Lower leg skin (tissue), 4 donors: ENCODE data around the gene CENPX. TPM values are rescaled to one million over a fixed set of nuclear protein-coding genes. Genes with fewer than 3 reads are reported as not detected.

Experiments used
- DNase-seq, 2 donors: peaks; one replicate each; pipeline ENCODE4 v3.0.0-alpha.2; 2019; ENCODE audit warnings: low spot score in 2 of 2
- H3K4me3 ChIP-seq: fragments of 200-600 bp; sonication (generic); 2 replicates; pipeline ENCODE4 v1.5.1; 2017; ENCODE audit warnings: mild to moderate bottlenecking, low read depth; ENCODE audit not compliant: poor library complexity, severe bottlenecking
- CTCF ChIP-seq, 3 donors: fragments of 450-650 bp; IDR thresholded peaks; one replicate each; pipeline ENCODE4 v1.5.1; 2016; ENCODE audit warnings: antibody characterized with exemption in 3 of 3, mild to moderate bottlenecking in 3 of 3, moderate library complexity in 2 of 3
- POLR2A ChIP-seq, 2 donors: fragments of 450-650 bp; IDR thresholded peaks; one replicate each; pipeline ENCODE4 v1.6.1; 2016 to 2017; ENCODE audit warnings: antibody characterized with exemption in 2 of 2, mild to moderate bottlenecking in 1 of 2, moderate library complexity in 1 of 2
- WGBS, 2 donors: methylation state at CpG; one replicate each; pipeline ENCODE4 v1.1.5; 2018; 5-methylcytosine and 5-hydroxymethylcytosine counted together
- intact Hi-C: fragments of 100-400 bp; cut with DNase I; formaldehyde crosslinking; loops from one replicate; pipeline ENCODE4 v1.15.0; 2023; ENCODE audit warnings: low total_unique reads
- total RNA-seq, 4 donors: library from RNA; depleted of rRNA; stranded (reverse); fragments of >200 nt; gene quantifications; one replicate each; pipeline ENCODE4 v1.1.0, GENCODE V29; 2016

CENPX gene
- total RNA-seq, 4 donors from 2014 or later: 64.8 to 79.7 (median 71.2) TPM

DNA sequence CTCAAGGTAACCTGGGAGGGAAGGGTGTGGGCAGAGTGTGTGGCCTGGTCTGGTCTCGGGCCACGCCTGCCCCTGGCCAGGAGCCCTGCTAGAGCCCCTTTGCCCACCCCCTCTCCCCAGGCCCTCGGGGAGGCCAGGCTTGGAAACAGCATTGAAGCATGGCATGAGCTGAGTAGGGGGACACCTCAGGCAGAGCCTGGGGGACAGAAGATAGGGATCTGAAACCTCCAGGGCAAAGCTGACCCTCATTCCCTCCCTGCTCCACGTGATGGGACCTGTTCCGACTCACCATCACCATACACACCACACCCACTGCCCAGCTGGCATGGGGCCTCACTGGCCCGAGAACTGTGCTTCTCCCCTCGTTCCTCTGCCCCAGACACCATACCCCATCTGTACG lies 26.4 kb upstream of the CENPX start:
- no peak for TF ChIP-seq CTCF (IDR thresholded peaks at IDR 0.05)
- TF ChIP-seq POLR2A (IDR thresholded peaks at IDR 0.05): no peak
- WGBS, 2 donors: 83 to 84% methylated on average over 8 of the region's 8 CpGs
- DNase-seq: no peak
- intact Hi-C loops: no loop called here
- no peak overlapping the region for H3K4me3 ChIP-seq

DNA sequence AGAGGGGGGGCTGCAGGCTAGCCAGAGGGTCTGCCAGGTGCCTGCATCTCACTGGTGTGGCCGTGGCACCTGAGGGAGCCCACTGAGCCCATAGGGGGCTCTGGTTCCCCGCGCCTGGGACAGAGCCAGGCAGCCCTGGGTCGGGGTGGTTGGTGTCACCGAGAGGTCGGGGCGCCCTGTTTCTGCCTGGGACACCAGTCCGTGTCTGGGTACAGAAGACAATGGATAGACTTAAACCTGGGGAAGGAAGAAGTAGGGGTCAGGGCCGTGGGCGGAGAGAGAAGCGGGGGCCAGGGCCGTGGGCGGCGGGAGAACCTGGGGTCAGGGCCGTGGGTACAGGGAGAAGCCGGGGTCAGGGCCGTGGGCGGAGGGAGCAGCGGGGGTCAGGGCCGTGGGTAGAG lies 25.9 kb upstream of the CENPX start:
- no peak for TF ChIP-seq CTCF (IDR thresholded peaks at IDR 0.05)
- TF ChIP-seq POLR2A (IDR thresholded peaks at IDR 0.05): no peak
- no peak overlapping the region for H3K4me3 ChIP-seq
- intact Hi-C loops: no loop called here
- DNase-seq: no peak
- 91 to 92% methylated on average over 20 of the region's 20 CpGs for WGBS, 2 donors

- TF ChIP-seq CTCF (IDR thresholded peaks at IDR 0.05): no peak
- no peak for TF ChIP-seq POLR2A (IDR thresholded peaks at IDR 0.05)
- 89 to 90% methylated on average over 14 to 23 of the region's 25 CpGs for WGBS, 2 donors
- DNase-seq: no peak
- H3K4me3 ChIP-seq: no peak overlapping the region
- intact Hi-C loops: no loop called here
Observed at GRCh38 chr17:82047914-82048570, 25.4 kb upstream of the CENPX start.

GRCh38 chr17:82047379-82047778 lies 24.7 kb upstream of the CENPX start:
- H3K4me3 ChIP-seq: no peak overlapping the region
- intact Hi-C loops: no loop called here
- WGBS, 2 donors: 81 to 93% methylated on average over 24 of the region's 24 CpGs
- no peak for DNase-seq
- no peak for TF ChIP-seq POLR2A (IDR thresholded peaks at IDR 0.05)
- no peak for TF ChIP-seq CTCF (IDR thresholded peaks at IDR 0.05)

DNA sequence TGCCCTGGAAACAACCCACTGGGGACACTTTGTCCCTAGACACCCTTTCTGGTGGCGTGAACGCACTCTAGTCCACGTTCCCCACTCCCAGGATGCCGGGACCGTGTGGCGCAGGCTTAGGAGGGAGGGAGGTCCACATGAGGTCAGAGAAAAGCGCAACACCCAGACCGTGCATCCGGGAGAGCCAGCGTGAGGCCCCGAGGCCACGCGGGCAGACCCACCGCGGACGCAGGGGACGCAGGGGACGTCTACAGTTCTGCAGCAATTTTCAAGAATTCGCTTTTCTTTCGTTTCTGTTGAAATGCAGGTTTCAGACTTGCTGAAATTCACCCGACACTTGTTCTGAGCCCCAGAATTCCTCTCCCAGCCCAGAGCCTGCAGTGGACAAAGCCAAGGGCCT lies 24.2 kb upstream of the CENPX start:
- 89 to 92% methylated on average over 21 of the region's 21 CpGs for WGBS, 2 donors
- TF ChIP-seq CTCF (IDR thresholded peaks at IDR 0.05) (no peak), POLR2A (IDR thresholded peaks at IDR 0.05) (no peak)
- intact Hi-C loops: no loop called here
- H3K4me3 ChIP-seq: no peak overlapping the region
- DNase-seq: no peak

- DNase-seq: no peak
- no peak for TF ChIP-seq POLR2A (IDR thresholded peaks at IDR 0.05)
- TF ChIP-seq CTCF (IDR thresholded peaks at IDR 0.05): no peak
- no peak overlapping the region for H3K4me3 ChIP-seq
- intact Hi-C loops: no loop called here
- WGBS, 2 donors: 72 to 75% methylated on average over 12 to 14 of the region's 14 CpGs
Observed at GRCh38 chr17:82045936-82046484, 23.3 kb upstream of the CENPX start.
